A549 (cell line): ENCODE results near the gene RPL9. TPM values are rescaled to one million over a fixed set of nuclear protein-coding genes. Genes with fewer than 3 reads are reported as not detected.

Experiments used
- ATOH8 ChIP-seq: fragments of 250-450 bp; sonication (Bioruptor Pico); IDR thresholded peaks from 2 replicates; pipeline ENCODE4 v1.5.0; 2020; ENCODE audit warnings: low read depth, mild to moderate bottlenecking, moderate library complexity
- CBX2 ChIP-seq: fragments of 200-600 bp; sonication (generic); IDR thresholded peaks from 2 replicates; pipeline ENCODE4 v1.6.1; 2016; ENCODE audit warnings: low read depth, mild to moderate bottlenecking, borderline replicate concordance
- CBX8 ChIP-seq: fragments of 200-600 bp; sonication (generic); IDR thresholded peaks from 2 replicates; pipeline ENCODE4 v1.6.1; 2016
- CEBPB ChIP-seq, 2 experiments: fragments of >200 bp in 1 of 2; sonication (Bioruptor Twin) in 1 of 2; formaldehyde crosslinking in 1 of 2; IDR thresholded peaks; 2 replicates each; pipeline ENCODE4 v1.6.1; 2012 to 2016
- CHD2 ChIP-seq: fragments of 150-350 bp; IDR thresholded peaks from 2 replicates; pipeline ENCODE4 v1.6.1; 2014; ENCODE audit warnings: low read length; ENCODE audit not compliant: partially characterized antibody
- CHD4 ChIP-seq: fragments of 200-600 bp; sonication (generic); IDR thresholded peaks from 2 replicates; pipeline ENCODE4 v1.6.1; 2016; ENCODE audit warnings: antibody characterized with exemption, mild to moderate bottlenecking, borderline replicate concordance
- EP300 ChIP-seq, 2 experiments: fragments of >200 bp; sonication (Bioruptor Twin); formaldehyde crosslinking; IDR thresholded peaks; 2 replicates in 1 of 2; 3 replicates in 1 of 2; pipeline ENCODE4 v1.6.1; 2016 to 2017
- ESRRA ChIP-seq: fragments of 150-350 bp; IDR thresholded peaks from 2 replicates; pipeline ENCODE4 v1.6.1; 2014; ENCODE audit warnings: mild to moderate bottlenecking, low read length, borderline replicate concordance
- FOSB ChIP-seq: fragments of 250-450 bp; sonication (Bioruptor Pico); IDR thresholded peaks from 2 replicates; pipeline ENCODE4 v1.5.0; 2020; ENCODE audit warnings: mild to moderate bottlenecking, moderate library complexity
- GATA3 ChIP-seq: IDR thresholded peaks from 2 replicates; pipeline ENCODE4 v1.6.1; 2012; ENCODE audit warnings: borderline replicate concordance
- HDAC2 ChIP-seq: fragments of 200-600 bp; sonication (generic); IDR thresholded peaks from 2 replicates; pipeline ENCODE4 v1.6.1; 2016
- HOXB13 ChIP-seq: fragments of 250-450 bp; sonication (Bioruptor Pico); IDR thresholded peaks from 2 replicates; pipeline ENCODE4 v1.5.0; 2020; ENCODE audit warnings: low read depth, mild to moderate bottlenecking, moderate library complexity
- JUN ChIP-seq, 2 experiments: fragments of >200 bp; sonication (Bioruptor Twin); formaldehyde crosslinking; IDR thresholded peaks; 2 replicates in 1 of 2; 3 replicates in 1 of 2; pipeline ENCODE4 v1.6.1; 2016 to 2017
- JUNB ChIP-seq: fragments of >200 bp; sonication (Bioruptor Twin); formaldehyde crosslinking; IDR thresholded peaks from 2 replicates; pipeline ENCODE4 v1.6.1; 2016
- KDM1A ChIP-seq: fragments of 200-600 bp; sonication (generic); IDR thresholded peaks from 2 replicates; pipeline ENCODE4 v1.6.1; 2016; ENCODE audit warnings: low read depth, mild to moderate bottlenecking
- MAFK ChIP-seq: fragments of 450-650 bp; IDR thresholded peaks from 2 replicates; pipeline ENCODE4 v1.6.1; 2014; ENCODE audit not compliant: partially characterized antibody
- MAZ ChIP-seq: fragments of 150-350 bp; IDR thresholded peaks from 2 replicates; pipeline ENCODE4 v1.6.1; 2014; ENCODE audit warnings: antibody characterized with exemption, low read depth, low read length, borderline replicate concordance
- NFE2L2 ChIP-seq: fragments of 150-350 bp; conservative IDR thresholded peaks from 2 replicates; pipeline ENCODE4 v1.6.1; 2014; ENCODE audit warnings: low read length
- NPAS2 ChIP-seq: fragments of 250-450 bp; sonication (Bioruptor Pico); IDR thresholded peaks from 2 replicates; pipeline ENCODE4 v1.8.0; 2022; ENCODE audit warnings: mild to moderate bottlenecking, moderate library complexity, borderline replicate concordance
- NR3C1 ChIP-seq: fragments of >200 bp; sonication (Bioruptor Twin); formaldehyde crosslinking; IDR thresholded peaks from 3 replicates; pipeline ENCODE4 v1.6.1; 2017
- POLR2A ChIP-seq: IDR thresholded peaks from 2 replicates; pipeline ENCODE4 v1.6.1; 2012; ENCODE audit warnings: mild to moderate bottlenecking, low read length
- POLR2AphosphoS2 ChIP-seq: conservative IDR thresholded peaks from 2 replicates; pipeline ENCODE4 v1.6.1; 2012; ENCODE audit warnings: low read length, improper control_type of control experiment, inconsistent platforms
- RAD21 ChIP-seq, 2 experiments: fragments of >200 bp in 1 of 2; sonication (Bioruptor Twin) in 1 of 2; formaldehyde crosslinking in 1 of 2; IDR thresholded peaks in 1 of 2; conservative IDR thresholded peaks in 1 of 2; 2 replicates in 1 of 2; 3 replicates in 1 of 2; pipeline ENCODE4 v1.6.1; 2012 to 2018; ENCODE audit warnings: inconsistent platforms in 1 of 2
- RARB ChIP-seq: fragments of 250-450 bp; sonication (Bioruptor Pico); IDR thresholded peaks from 2 replicates; pipeline ENCODE4 v1.8.0; 2021; ENCODE audit warnings: mild to moderate bottlenecking, moderate library complexity
- RCOR1 ChIP-seq: fragments of 150-350 bp; IDR thresholded peaks from 2 replicates; pipeline ENCODE4 v1.6.1; 2014; ENCODE audit warnings: antibody characterized with exemption, low read length, low read depth
- RFX5 ChIP-seq: fragments of 450-650 bp; IDR thresholded peaks from 2 replicates; pipeline ENCODE4 v1.7.1; 2014; ENCODE audit warnings: antibody characterized with exemption, mild to moderate bottlenecking, moderate library complexity
- RNF2 ChIP-seq: fragments of 200-600 bp; sonication (generic); IDR thresholded peaks from 2 replicates; pipeline ENCODE4 v1.6.1; 2016; ENCODE audit warnings: low read depth, mild to moderate bottlenecking, antibody characterized with exemption, moderate library complexity, borderline replicate concordance
- SREBF2 ChIP-seq: fragments of 450-650 bp; IDR thresholded peaks from 2 replicates; pipeline ENCODE4 v1.6.1; 2014; ENCODE audit warnings: mild to moderate bottlenecking, moderate library complexity
- TP53 ChIP-seq: fragments of 250-450 bp; sonication (Bioruptor Pico); IDR thresholded peaks from 2 replicates; pipeline ENCODE4 v1.5.0; 2021; ENCODE audit warnings: mild to moderate bottlenecking, moderate library complexity
- ZFP36 ChIP-seq: fragments of 450-650 bp; IDR thresholded peaks from 2 replicates; pipeline ENCODE4 v1.6.1; 2014; ENCODE audit warnings: borderline replicate concordance; ENCODE audit not compliant: partially characterized antibody
- polyA plus RNA-seq, 4 experiments: library from polyadenylated mRNA; depleted of rRNA in 3 of 4; stranded (reverse); fragments of >200 nt; fragmentation: RNase III in 1 of 4; extraction: RNeasy Plus Mini Kit Qiagen cat#74134 plus additional on column Dnase treatment in 1 of 4; gene quantifications; 2 replicates in 3 of 4; 3 replicates in 1 of 4; pipeline ENCODE4 v1.2.3, GENCODE V29; 2011 to 2017
- TF ChIP-seq, protein P1 (sequence below): IDR thresholded peaks from 2 replicates; pipeline ENCODE4 v1.6.1; 2012
- TF ChIP-seq, protein P2 (sequence below): IDR thresholded peaks from 2 replicates; pipeline ENCODE4 v1.6.1; 2012
- TF ChIP-seq, protein P3 (sequence below): fragments of 150-350 bp; IDR thresholded peaks from 2 replicates; pipeline ENCODE4 v1.6.1; 2014; ENCODE audit warnings: low read depth, mild to moderate bottlenecking, low read length
- TF ChIP-seq, protein P4 (sequence below): fragments of >200 bp; sonication (Bioruptor Twin); formaldehyde crosslinking; IDR thresholded peaks from 3 replicates; pipeline ENCODE4 v1.5.1; 2016

Gene RPL9
- polyA plus RNA-seq, 2 of the 4 experiments (the other 2 are of a cell fraction): 786 to 1,263 TPM

- TF ChIP-seq RFX5: no peak
- TF ChIP-seq JUN (IDR thresholded peaks at IDR 0.05): peak in 1 of 2 experiments; percentile 31; a peak in 2 of 5 replicates
- TF ChIP-seq CHD2: no peak
- TF ChIP-seq TP53 (CRISPR knock-in tag): no peak
- no peak for TF ChIP-seq GATA3
- TF ChIP-seq, protein P1, sequence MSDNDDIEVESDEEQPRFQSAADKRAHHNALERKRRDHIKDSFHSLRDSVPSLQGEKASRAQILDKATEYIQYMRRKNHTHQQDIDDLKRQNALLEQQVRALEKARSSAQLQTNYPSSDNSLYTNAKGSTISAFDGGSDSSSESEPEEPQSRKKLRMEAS: no peak
- no peak for TF ChIP-seq MAZ
- peak; percentile 49; the same call in 1 of the 2 replicates for TF ChIP-seq RARB (CRISPR knock-in tag)
- TF ChIP-seq POLR2A: no peak
- TF ChIP-seq FOSB (CRISPR knock-in tag): peak; percentile 82
- TF ChIP-seq RCOR1: no peak
- TF ChIP-seq CEBPB (IDR thresholded peaks at IDR 0.05): peak; percentile 44 to 61; a peak in 2 of 4 replicates
- TF ChIP-seq NFE2L2: no peak
- no peak for TF ChIP-seq NPAS2 (CRISPR knock-in tag)
- no peak for TF ChIP-seq CBX8
- no peak for TF ChIP-seq JUNB
- TF ChIP-seq, protein P2, sequence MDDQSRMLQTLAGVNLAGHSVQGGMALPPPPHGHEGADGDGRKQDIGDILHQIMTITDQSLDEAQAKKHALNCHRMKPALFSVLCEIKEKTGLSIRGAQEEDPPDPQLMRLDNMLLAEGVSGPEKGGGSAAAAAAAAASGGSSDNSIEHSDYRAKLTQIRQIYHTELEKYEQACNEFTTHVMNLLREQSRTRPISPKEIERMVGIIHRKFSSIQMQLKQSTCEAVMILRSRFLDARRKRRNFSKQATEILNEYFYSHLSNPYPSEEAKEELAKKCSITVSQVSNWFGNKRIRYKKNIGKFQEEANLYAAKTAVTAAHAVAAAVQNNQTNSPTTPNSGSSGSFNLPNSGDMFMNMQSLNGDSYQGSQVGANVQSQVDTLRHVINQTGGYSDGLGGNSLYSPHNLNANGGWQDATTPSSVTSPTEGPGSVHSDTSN: no peak
- TF ChIP-seq MAFK: no peak
- TF ChIP-seq CBX2: no peak
- no peak for TF ChIP-seq HOXB13 (CRISPR knock-in tag)
- no peak for TF ChIP-seq ATOH8
- TF ChIP-seq RAD21 (conservative IDR thresholded peaks at IDR 0.05 in 1 of 2, IDR thresholded peaks at IDR 0.05 in 1 of 2): no peak
- TF ChIP-seq ZFP36: no peak
- no peak for TF ChIP-seq SREBF2
- no peak for TF ChIP-seq NR3C1
- TF ChIP-seq EP300 (IDR thresholded peaks at IDR 0.05): no peak
- TF ChIP-seq POLR2AphosphoS2: peak; percentile 77; the same call in 1 of the 2 replicates
- no peak for TF ChIP-seq CHD4
- TF ChIP-seq RNF2: no peak
- TF ChIP-seq KDM1A: no peak
- TF ChIP-seq, protein P3, sequence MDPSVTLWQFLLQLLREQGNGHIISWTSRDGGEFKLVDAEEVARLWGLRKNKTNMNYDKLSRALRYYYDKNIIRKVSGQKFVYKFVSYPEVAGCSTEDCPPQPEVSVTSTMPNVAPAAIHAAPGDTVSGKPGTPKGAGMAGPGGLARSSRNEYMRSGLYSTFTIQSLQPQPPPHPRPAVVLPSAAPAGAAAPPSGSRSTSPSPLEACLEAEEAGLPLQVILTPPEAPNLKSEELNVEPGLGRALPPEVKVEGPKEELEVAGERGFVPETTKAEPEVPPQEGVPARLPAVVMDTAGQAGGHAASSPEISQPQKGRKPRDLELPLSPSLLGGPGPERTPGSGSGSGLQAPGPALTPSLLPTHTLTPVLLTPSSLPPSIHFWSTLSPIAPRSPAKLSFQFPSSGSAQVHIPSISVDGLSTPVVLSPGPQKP: no peak
- TF ChIP-seq ESRRA: no peak
- TF ChIP-seq, protein P4, sequence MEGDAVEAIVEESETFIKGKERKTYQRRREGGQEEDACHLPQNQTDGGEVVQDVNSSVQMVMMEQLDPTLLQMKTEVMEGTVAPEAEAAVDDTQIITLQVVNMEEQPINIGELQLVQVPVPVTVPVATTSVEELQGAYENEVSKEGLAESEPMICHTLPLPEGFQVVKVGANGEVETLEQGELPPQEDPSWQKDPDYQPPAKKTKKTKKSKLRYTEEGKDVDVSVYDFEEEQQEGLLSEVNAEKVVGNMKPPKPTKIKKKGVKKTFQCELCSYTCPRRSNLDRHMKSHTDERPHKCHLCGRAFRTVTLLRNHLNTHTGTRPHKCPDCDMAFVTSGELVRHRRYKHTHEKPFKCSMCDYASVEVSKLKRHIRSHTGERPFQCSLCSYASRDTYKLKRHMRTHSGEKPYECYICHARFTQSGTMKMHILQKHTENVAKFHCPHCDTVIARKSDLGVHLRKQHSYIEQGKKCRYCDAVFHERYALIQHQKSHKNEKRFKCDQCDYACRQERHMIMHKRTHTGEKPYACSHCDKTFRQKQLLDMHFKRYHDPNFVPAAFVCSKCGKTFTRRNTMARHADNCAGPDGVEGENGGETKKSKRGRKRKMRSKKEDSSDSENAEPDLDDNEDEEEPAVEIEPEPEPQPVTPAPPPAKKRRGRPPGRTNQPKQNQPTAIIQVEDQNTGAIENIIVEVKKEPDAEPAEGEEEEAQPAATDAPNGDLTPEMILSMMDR: no peak
- TF ChIP-seq HDAC2: no peak
These were observed 39.4 kb upstream of the RPL9 start (continued) for GRCh38 chr4:39497909-39498726.
